Activated gamma-delta T cell treated with anti-CD3 and anti-CD28 coated beads, Interleukin-2, amount 50 U/mL, for 16 hours (primary cell): ENCODE measurements around the gene UNCX.
"Not testable (repeated sequence)": the region's sequence is repeated elsewhere in the genome, so short reads cannot be mapped to it uniquely, and the experiment has no call there.

Experiments used
- DNase-seq: peaks from one replicate; pipeline ENCODE4 v3.0.0-alpha.2; 2020; ENCODE audit warnings: low read depth

Gene UNCX

DNA sequence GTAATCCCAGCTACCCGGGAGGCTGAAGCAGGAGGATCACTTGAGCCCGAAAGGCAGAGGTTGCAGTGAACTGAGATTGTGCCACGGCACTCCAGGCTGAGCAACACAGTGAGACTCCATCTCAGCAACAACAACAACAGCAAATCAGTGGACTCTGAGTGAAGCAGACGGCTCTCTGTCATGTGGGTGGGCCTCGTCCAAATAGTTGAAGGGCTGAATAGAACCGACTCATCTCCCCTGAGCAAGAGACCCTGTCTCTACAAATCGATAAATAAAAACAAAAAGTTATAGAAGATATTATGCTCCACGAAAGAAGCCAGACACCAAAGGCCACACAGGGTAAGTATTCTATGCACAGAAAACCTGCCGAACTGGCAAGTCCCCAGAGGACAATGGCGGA, 45.9 kb downstream of the UNCX start:
- no peak for DNase-seq

DNA sequence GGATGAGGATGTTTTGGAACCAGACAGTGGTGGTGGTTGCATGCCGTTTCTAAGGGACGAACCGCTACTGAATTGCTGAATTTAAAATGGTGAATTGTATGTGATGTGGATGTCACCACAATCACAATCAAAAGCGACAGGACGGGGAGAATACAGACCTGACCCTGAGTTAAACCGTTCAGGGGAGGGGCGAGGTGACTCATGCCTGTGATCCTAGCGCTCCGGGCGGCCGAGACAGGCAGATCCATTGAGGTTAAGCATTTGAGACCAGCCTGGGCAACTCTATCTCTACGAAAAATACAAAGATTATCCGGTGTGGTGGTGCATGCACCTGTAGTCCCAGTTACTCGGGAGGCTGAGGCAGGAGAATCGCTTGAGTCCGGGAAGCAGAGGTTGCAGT, 46.4 kb downstream of the UNCX start:
- no peak for DNase-seq

DNA sequence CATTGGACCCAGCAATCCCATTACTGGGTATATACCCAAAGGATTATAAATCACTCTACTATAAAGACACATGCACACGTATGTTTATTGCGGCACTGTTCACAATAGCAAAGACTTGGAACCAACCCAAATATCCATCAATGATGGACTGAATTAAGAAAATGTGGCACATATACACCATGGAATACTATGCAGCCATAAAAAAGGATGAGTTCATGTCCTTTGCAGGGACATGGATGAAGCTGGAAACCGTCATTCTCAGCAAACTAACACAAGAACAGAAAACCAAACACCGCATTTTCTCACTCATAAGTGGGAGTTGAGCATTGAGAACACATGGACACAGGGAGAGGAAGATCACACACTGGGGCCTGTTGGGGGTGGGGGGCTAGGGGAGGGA, 47.2 kb downstream of the UNCX start:
- DNase-seq: not testable (repeated sequence)

DNA sequence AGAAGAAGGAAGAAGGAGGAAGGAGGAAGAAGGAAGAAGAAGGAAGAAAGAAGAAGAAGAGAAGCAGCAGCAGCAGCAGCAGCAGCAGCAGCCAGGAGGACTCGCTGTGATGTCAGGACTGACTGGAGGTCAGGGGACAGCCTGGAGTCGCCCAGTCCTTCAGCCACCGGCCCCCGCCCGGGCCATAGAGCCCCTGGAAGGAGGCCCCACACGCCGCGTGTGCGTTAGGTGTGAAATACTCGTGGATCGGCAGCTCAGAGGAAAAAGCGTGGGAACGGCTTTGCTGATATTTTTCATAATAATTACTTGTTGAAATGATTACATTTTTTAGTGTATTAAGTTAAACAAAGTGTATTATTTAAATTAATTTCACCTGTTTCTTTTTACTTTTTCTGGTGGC, 48.4 kb downstream of the UNCX start:
- DNase-seq: no peak

DNA sequence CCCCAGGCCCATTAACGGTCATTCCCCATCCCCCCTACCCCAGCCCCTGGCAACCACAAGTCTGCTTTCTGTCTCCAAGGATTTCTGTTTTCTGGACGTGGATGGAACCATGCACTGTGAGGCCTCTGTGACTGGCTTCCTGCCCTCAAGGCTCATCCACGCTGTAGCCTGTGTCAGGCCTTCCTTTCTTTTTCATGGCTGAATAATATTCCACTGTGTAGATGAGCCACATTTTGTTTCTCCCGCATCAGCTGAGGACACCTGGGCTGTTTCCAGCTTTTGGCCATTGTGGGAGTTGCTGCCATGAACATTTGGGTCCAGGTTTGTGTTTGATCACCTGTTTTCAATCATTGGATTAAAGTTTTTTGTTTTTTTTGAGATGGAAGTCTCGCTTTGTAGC, 50.0 kb downstream of the UNCX start:
- DNase-seq: no peak

DNA sequence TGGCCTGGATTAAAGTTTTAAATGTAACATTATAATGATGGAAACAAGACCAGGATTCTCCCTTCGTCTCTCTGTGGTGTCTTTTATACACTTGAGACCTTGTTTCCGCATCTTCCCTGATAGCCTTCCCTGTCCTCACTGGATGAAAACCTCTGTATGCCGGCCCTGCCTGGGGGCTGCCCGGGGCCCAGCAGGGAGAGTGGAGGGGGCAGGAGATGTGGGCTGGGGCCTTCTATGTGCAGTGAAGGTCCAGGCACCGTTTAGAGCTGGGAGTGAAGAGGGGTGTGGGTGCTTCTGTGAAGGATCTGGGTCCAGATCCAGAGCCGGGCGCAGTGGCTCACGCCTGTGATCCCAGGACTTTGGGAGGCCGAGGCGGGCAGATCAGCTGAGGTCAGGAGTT, 50.7 kb downstream of the UNCX start:
- DNase-seq: no peak

DNA sequence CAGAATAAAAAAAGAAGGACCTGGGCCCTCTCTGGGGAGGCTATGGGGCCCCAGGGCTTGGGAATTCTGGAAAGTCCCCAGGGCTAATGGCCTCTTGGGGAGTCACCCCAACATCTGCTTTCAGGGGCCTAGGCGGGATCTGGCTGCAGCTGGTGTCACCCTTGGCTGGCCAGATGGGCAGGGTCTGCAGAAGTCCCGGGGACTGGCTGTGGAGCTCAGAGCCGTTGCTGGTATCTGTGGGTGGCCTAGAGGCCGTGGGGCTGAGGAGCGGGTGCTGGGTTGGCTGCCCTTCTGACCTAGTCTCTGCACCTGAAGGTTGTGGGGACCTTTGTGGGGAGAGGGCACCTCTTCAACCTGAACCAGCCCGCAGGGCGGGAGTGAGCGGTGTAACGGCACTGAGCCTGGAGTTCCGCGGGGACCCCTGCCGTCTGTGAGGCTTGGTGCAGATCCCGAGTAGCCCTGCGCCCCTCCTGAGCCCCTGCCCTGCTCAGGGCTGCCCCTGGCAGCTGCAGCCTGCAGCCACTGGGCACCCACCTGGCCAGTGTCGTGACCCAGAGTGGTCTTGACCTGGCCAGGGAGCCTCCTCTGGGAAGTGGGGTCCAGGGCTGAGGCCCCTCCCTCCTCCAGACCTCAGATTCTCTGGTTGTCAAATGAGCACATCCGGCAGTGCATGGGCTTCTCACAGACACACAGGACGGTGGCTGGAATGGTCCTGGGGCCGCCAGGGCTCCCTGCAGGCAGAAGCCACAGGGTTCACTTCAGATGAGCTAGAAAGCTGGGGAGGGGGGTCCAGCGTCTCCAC, 51.5 kb downstream of the UNCX start:
- DNase-seq: no peak

DNA sequence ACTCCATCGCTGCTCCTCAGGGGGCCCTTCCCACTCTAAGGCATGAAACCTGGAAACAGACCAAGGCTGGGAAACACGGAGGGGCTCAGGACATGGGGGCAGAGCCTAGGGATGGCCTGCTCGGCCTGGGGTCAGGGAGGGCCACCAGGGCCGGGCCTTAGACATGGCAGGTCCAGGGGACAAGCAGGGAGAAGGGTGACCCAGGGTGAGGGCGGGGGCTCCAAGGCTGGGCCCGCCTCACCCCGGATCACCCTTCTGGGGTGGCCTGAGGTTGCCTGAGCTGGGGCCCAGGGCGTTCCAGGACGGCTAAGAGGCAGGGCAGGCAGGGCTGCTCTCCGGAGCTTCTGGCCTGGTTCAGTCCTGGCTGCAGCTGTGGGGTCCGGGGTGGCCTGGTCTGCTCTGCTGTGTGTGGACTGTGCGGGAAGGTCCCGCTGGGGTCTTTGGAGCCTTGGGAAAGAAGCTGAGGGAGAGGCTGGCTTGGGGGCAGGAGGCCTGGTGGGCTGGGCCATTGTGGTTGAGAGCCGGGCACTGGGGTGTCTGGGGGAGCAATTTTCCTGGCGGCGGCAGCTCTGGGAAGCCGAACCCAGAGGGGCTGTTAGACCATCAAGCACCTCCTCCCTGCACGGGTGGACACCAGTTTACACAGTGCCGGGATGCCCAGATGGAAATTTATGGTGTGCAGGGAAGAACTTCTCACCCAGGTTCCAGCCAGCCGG, 52.2 kb downstream of the UNCX start:
- DNase-seq: no peak

DNA sequence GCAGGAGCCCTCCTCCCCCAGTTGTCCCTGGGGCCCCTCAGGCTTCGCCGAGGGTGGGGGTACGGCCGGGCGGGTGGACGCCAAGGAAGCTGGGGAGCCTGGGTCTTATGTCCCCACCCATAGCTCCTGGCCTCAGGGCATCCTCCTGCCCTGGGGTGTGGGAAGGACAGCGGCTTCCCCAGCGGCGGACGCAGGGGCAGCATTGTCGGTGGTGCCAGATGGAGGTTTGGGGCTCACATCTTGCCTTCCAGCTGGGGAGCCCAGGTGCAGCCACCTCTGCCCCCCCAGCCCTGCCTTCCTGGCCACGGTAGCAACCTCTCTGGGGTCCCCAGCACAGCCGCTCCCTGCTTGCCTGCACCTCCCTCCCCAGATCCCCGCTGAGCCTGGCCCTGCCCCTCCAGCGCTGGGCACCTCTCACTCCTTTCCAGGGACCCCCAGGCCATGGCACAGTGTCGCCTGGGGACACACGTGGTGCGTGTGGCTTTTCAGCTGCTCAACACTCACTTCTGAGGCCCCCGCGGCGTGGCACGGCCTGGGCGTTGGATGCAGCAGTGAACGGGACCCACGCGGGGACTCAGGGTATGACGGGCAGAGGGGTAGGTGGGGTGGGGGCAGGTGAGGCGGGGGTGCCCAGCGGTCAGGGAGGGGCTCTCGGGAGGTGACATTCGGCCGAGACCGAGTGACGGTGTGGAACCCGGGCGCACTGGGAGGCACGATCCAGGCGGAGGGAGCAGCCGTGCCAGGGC, 53.1 kb downstream of the UNCX start:
- DNase-seq: no peak
